Loucy (cell line): ENCODE measurements around the gene DLG2.
"Not testable (repeated sequence)": the region's sequence is repeated elsewhere in the genome, so short reads cannot be mapped to it uniquely, and the experiment has no call there.

Experiments used
- H2AFZ ChIP-seq: fragments of 200-600 bp; sonication (generic); 2 replicates; pipeline ENCODE4 v1.6.0; 2016; ENCODE audit warnings: antibody characterized with exemption, mild to moderate bottlenecking, low read length, moderate library complexity
- H3F3A ChIP-seq: fragments of 200-600 bp; 2 replicates; pipeline ENCODE4 v1.6.0; 2016; ENCODE audit warnings: antibody characterized with exemption, low read depth, mild to moderate bottlenecking
- H3K27me3 ChIP-seq: fragments of 200-600 bp; sonication (generic); 2 replicates; pipeline ENCODE4 v1.6.1; 2014; ENCODE audit warnings: low read length, mild to moderate bottlenecking; ENCODE audit not compliant: insufficient read depth, poor library complexity, severe bottlenecking
- H3K36me3 ChIP-seq: fragments of 200-600 bp; sonication (generic); 2 replicates; pipeline ENCODE4 v1.6.1; 2016; ENCODE audit warnings: low read length; ENCODE audit not compliant: insufficient read depth
- H3K4me1 ChIP-seq: fragments of 200-600 bp; sonication (generic); 2 replicates; pipeline ENCODE4 v1.5.1; 2014; ENCODE audit warnings: low read length, mild to moderate bottlenecking; ENCODE audit not compliant: insufficient read depth, poor library complexity, severe bottlenecking
- H3K4me2 ChIP-seq: fragments of 200-600 bp; sonication (generic); 2 replicates; pipeline ENCODE4 v1.6.0; 2014; ENCODE audit warnings: antibody characterized with exemption, low read length, low read depth, mild to moderate bottlenecking; ENCODE audit not compliant: poor library complexity, severe bottlenecking
- H3K4me3 ChIP-seq: fragments of 200-600 bp; sonication (generic); 2 replicates; pipeline ENCODE4 v1.5.1; 2014; ENCODE audit warnings: low read length, mild to moderate bottlenecking, mixed read lengths; ENCODE audit not compliant: poor library complexity, severe bottlenecking
- H3K79me2 ChIP-seq: fragments of 200-600 bp; sonication (generic); 2 replicates; pipeline ENCODE4 v1.6.1; 2014; ENCODE audit warnings: low read length; ENCODE audit not compliant: insufficient read depth
- H3K9ac ChIP-seq: fragments of 200-600 bp; sonication (generic); 2 replicates; pipeline ENCODE4 v1.6.0; 2014; ENCODE audit warnings: mild to moderate bottlenecking, low read depth, low read length, moderate library complexity; ENCODE audit not compliant: poor library complexity, severe bottlenecking
- H3K9me2 ChIP-seq: fragments of 200-600 bp; sonication (generic); replicated peaks from 2 replicates; pipeline ENCODE4 v1.6.1; 2016; ENCODE audit warnings: low read depth, low read length, mixed read lengths
- H3K9me3 ChIP-seq: fragments of 200-600 bp; sonication (generic); 2 replicates; pipeline ENCODE4 v1.6.1; 2014; ENCODE audit warnings: mild to moderate bottlenecking, antibody characterized with exemption, low read length, low read depth; ENCODE audit not compliant: insufficient read depth
- H4K20me1 ChIP-seq: fragments of 200-600 bp; sonication (generic); 2 replicates; pipeline ENCODE4 v1.6.0; 2014; ENCODE audit warnings: antibody characterized with exemption, low read length, mild to moderate bottlenecking; ENCODE audit not compliant: insufficient read depth, poor library complexity, severe bottlenecking
- CTCF ChIP-seq: fragments of 200-600 bp; sonication (generic); conservative IDR thresholded peaks from 2 replicates; pipeline ENCODE4 v1.5.1; 2014; ENCODE audit warnings: mild to moderate bottlenecking, antibody characterized with exemption, low read length
- EZH2phosphoT487 ChIP-seq: fragments of 200-600 bp; IDR thresholded peaks from 2 replicates; pipeline ENCODE4 v1.6.1; 2018; ENCODE audit warnings: antibody characterized with exemption, mild to moderate bottlenecking, moderate library complexity, borderline replicate concordance

The DLG2 gene

GRCh38 chr11:85406841-85407240, 220.3 kb downstream of the DLG2 start:
- Histone ChIP-seq H4K20me1 (no peaks in the 10 kb centered on the region), H3K79me2 (no peaks in the 10 kb centered on the region), H3K9me3 (no peaks in the 10 kb centered on the region), H3K9me2 (no peaks in the 10 kb centered on the region), H3K4me3 (no peak overlapping the region), H3K36me3 (no peaks in the 10 kb centered on the region), H3K9ac (no peak overlapping the region), H3F3A (no peaks in the 10 kb centered on the region), H2AFZ (no peak overlapping the region), H3K4me2 (no peak overlapping the region), H3K4me1 (no peaks in the 10 kb centered on the region), H3K27me3 (no peaks in the 10 kb centered on the region)
- no peak for TF ChIP-seq EZH2phosphoT487
- TF ChIP-seq CTCF = no peak

- Histone ChIP-seq H3K9ac (no peak overlapping the region), H3K4me2 (no peak overlapping the region), H3K9me3 (no peaks in the 10 kb centered on the region)
Measured at GRCh38 chr11:85406316-85406715, 220.8 kb downstream of the DLG2 start.

GRCh38 chr11:85395515-85396055, 231.6 kb downstream of the DLG2 start:
- H3K9me2 ChIP-seq, H2AFZ ChIP-seq, H3K79me2 ChIP-seq, H3K4me3 ChIP-seq, H3K4me2 ChIP-seq, H3K9ac ChIP-seq, H3K27me3 ChIP-seq, H3K4me1 ChIP-seq, H3F3A ChIP-seq, H3K9me3 ChIP-seq, H3K36me3 ChIP-seq, H4K20me1 ChIP-seq: not testable (repeated sequence)

More at GRCh38 chr11:85406316-85406715, 220.8 kb downstream of the DLG2 start:
- H3K4me3 ChIP-seq = no peak overlapping the region
- TF ChIP-seq CTCF (no peak), EZH2phosphoT487 (no peak)
- H2AFZ ChIP-seq = no peak overlapping the region
- H4K20me1 ChIP-seq = no peaks in the 10 kb centered on the region
- H3F3A ChIP-seq = no peaks in the 10 kb centered on the region
- H3K27me3 ChIP-seq = no peaks in the 10 kb centered on the region
- H3K79me2 ChIP-seq = no peaks in the 10 kb centered on the region
- no peaks in the 10 kb centered on the region for H3K9me2 ChIP-seq
- H3K4me1 ChIP-seq = no peaks in the 10 kb centered on the region
- no peaks in the 10 kb centered on the region for H3K36me3 ChIP-seq

GRCh38 chr11:85394283-85394682, 232.9 kb downstream of the DLG2 start:
- no peaks in the 10 kb centered on the region for H3K9me3 ChIP-seq
- no peaks in the 10 kb centered on the region for H3K27me3 ChIP-seq
- no peak overlapping the region for H2AFZ ChIP-seq
- no peaks in the 10 kb centered on the region for H3K79me2 ChIP-seq
- H3K4me3 ChIP-seq = no peak overlapping the region
- no peaks in the 10 kb centered on the region for H3K36me3 ChIP-seq
- H4K20me1 ChIP-seq = no peaks in the 10 kb centered on the region
- H3K4me2 ChIP-seq = no peak overlapping the region
- no peak overlapping the region for H3K9ac ChIP-seq
- no peak for TF ChIP-seq CTCF
- TF ChIP-seq EZH2phosphoT487 = no peak
- H3K4me1 ChIP-seq = no peaks in the 10 kb centered on the region
- no peaks in the 10 kb centered on the region for H3K9me2 ChIP-seq
- H3F3A ChIP-seq = no peaks in the 10 kb centered on the region
